Measurements from ENCODE around the gene MAN2A2. TPM values are rescaled to one million over a fixed set of nuclear protein-coding genes. Genes with fewer than 3 reads are reported as not detected.

MAN2A2 gene
- total RNA-seq, 6 experiments from 2014 or later, result 41.4 to 91.6 (median 59.8) TPM

- H3K36me3 ChIP-seq, result peaks cover 11 to 61% (median 30%) of the 10 kb centered on the region in 4 donors
- 82% methylated on average over 3 of the region's 8 CpGs for WGBS (ENCODE audit: insufficient coverage, low coverage, low lambda C conversion rate, missing lambda C conversion rate)
- DNase-seq, result peak in 2 of 3 donors; percentile 16 to 38
Observed at GRCh38 chr15:90891346-90891949, 11.7 kb upstream of the MAN2A2 start.

GRCh38 chr15:90892023-90892422 lies 11.1 kb upstream of the MAN2A2 start:
- no peak for ATAC-seq
- no peaks in the 10 kb centered on the region for H3K4me1 ChIP-seq
- H3K9me3 ChIP-seq, result no peaks in the 10 kb centered on the region
- H3K36me3 ChIP-seq, result peaks cover 11 to 65% (median 30%) of the 10 kb centered on the region in 4 donors
- H3K27me3 ChIP-seq, result no peaks in the 10 kb centered on the region
- H3K4me3 ChIP-seq, result no peak overlapping the region
- 90% methylated on average over 4 of the region's 11 CpGs for WGBS (ENCODE audit: insufficient coverage, low coverage, low lambda C conversion rate, missing lambda C conversion rate)
- TF ChIP-seq, protein P1, sequence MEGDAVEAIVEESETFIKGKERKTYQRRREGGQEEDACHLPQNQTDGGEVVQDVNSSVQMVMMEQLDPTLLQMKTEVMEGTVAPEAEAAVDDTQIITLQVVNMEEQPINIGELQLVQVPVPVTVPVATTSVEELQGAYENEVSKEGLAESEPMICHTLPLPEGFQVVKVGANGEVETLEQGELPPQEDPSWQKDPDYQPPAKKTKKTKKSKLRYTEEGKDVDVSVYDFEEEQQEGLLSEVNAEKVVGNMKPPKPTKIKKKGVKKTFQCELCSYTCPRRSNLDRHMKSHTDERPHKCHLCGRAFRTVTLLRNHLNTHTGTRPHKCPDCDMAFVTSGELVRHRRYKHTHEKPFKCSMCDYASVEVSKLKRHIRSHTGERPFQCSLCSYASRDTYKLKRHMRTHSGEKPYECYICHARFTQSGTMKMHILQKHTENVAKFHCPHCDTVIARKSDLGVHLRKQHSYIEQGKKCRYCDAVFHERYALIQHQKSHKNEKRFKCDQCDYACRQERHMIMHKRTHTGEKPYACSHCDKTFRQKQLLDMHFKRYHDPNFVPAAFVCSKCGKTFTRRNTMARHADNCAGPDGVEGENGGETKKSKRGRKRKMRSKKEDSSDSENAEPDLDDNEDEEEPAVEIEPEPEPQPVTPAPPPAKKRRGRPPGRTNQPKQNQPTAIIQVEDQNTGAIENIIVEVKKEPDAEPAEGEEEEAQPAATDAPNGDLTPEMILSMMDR (IDR thresholded peaks at IDR 0.05), result no peak
- TF ChIP-seq POLR2A (IDR thresholded peaks at IDR 0.05), result no peak
- peak; percentile 15 to 50 (median 40) for DNase-seq
- H3K27ac ChIP-seq, result no peak overlapping the region
- intact Hi-C loops (cut with DNase I), result no loop called here

More at GRCh38 chr15:90891346-90891949, 11.7 kb upstream of the MAN2A2 start:
- H3K4me1 ChIP-seq, result peaks cover 0 to 1% (median under 1%) of the 10 kb centered on the region in 4 donors
- TF ChIP-seq, protein P1 (IDR thresholded peaks at IDR 0.05), result no peak
- TF ChIP-seq POLR2A (IDR thresholded peaks at IDR 0.05), result no peak
- ATAC-seq, result no peak
- no peaks in the 10 kb centered on the region for H3K27me3 ChIP-seq
- no peak overlapping the region for H3K4me3 ChIP-seq
- no peaks in the 10 kb centered on the region for H3K9me3 ChIP-seq
- no peak overlapping the region for H3K27ac ChIP-seq
- intact Hi-C loops (cut with DNase I), result no loop called here

- Histone ChIP-seq H3K4me1 (no peaks in the 10 kb centered on the region), H3K36me3 (peaks cover 11 to 65% (median 29%) of the 10 kb centered on the region in 4 donors), H3K4me3 (no peak overlapping the region), H3K9me3 (no peaks in the 10 kb centered on the region), H3K27ac (no peak overlapping the region), H3K27me3 (no peaks in the 10 kb centered on the region)
- ATAC-seq, result no peak
- intact Hi-C loops (cut with DNase I), result no loop called here
- 89% methylated on average over 12 of the region's 29 CpGs for WGBS (ENCODE audit: insufficient coverage, low coverage, low lambda C conversion rate, missing lambda C conversion rate)
- TF ChIP-seq, protein P1 (IDR thresholded peaks at IDR 0.05), result no peak
- no peak for TF ChIP-seq POLR2A (IDR thresholded peaks at IDR 0.05)
- peak in 2 of 3 donors; percentile 16 to 36 for DNase-seq
Observed at GRCh38 chr15:90892498-90893174, 10.5 kb upstream of the MAN2A2 start.

- TF ChIP-seq POLR2A (IDR thresholded peaks at IDR 0.05), result no peak
- TF ChIP-seq, protein P1 (IDR thresholded peaks at IDR 0.05), result peak in 1 of 4 donors; percentile 6
- intact Hi-C loops (cut with DNase I), result no loop called here
- ATAC-seq, result no peak
Observed at GRCh38 chr15:90893175-90894090, 9.7 kb upstream of the MAN2A2 start.

More at GRCh38 chr15:90893175-90894090, 9.7 kb upstream of the MAN2A2 start:
- peak in 2 of 3 donors; percentile 15 to 52 for DNase-seq
- Histone ChIP-seq H3K4me3 (no peak overlapping the region), H3K27me3 (no peaks in the 10 kb centered on the region), H3K36me3 (peaks cover 10 to 65% (median 29%) of the 10 kb centered on the region in 4 donors), H3K4me1 (no peaks in the 10 kb centered on the region), H3K9me3 (no peaks in the 10 kb centered on the region), H3K27ac (no peak overlapping the region)
- 90% methylated on average over 7 of the region's 33 CpGs for WGBS (ENCODE audit: insufficient coverage, low coverage, low lambda C conversion rate, missing lambda C conversion rate)

Measured in right lobe of liver (tissue), 6 donors.